ENCODE measurements around the gene GALNT6. TPM values are rescaled to one million over a fixed set of nuclear protein-coding genes. Genes with fewer than 3 reads are reported as not detected.

Gene GALNT6
- polyA plus RNA-seq, 2 of the 4 experiments (the other 2 are of a cell fraction): 3.6 to 4.3 TPM

DNA sequence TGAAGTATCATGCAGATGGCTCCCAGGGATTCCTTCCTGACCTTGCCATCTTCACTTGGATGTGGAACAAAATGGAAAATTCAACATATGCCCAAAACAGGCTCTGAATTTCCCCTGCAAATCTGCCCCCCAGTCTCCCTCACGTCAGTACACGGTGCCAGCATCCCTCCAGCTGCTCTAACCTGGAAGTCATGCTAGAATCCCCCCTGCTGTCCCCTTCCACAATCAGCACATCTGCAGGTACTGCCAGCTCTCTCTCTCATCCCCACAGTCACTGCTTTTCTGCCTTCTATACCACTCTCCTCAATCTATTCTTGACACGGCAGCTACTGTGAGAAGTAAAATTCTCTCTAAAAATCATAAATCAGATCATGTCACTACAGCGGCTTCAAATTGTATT lies 21.6 kb downstream of the GALNT6 start:
- no peak for FAIRE-seq
- POLR2A ChIA-PET: no interaction called here
- H3K4me2 ChIP-seq: no peak overlapping the region

GRCh38 chr12:51368640-51369517 lies 22.3 kb downstream of the GALNT6 start:
- no peak for TF ChIP-seq ZC3H11A (IDR thresholded peaks at IDR 0.05)
- TF ChIP-seq TFCP2L1 (CRISPR knock-in tag; IDR thresholded peaks at IDR 0.05): no peak
- TF ChIP-seq, protein P1, sequence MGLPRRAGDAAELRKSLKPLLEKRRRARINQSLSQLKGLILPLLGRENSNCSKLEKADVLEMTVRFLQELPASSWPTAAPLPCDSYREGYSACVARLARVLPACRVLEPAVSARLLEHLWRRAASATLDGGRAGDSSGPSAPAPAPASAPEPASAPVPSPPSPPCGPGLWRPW (IDR thresholded peaks at IDR 0.05): no peak
- TF ChIP-seq KDM5A (IDR thresholded peaks at IDR 0.05): no peak
- no peak for TF ChIP-seq BHLHE40 (IDR thresholded peaks at IDR 0.05; ENCODE audit: low read depth, low read length)
- TF ChIP-seq RFX5 (IDR thresholded peaks at IDR 0.05): no peak
- no peak for TF ChIP-seq POLR2A (IDR thresholded peaks at IDR 0.05; ENCODE audit: low read length)
- no peak for TF ChIP-seq FOSL2 (IDR thresholded peaks at IDR 0.05)
- no peak for TF ChIP-seq FOSL2 (CRISPR knock-in tag; IDR thresholded peaks at IDR 0.05)
- no peak for TF ChIP-seq FOSB (CRISPR knock-in tag; IDR thresholded peaks at IDR 0.05)
- TF ChIP-seq CEBPB (IDR thresholded peaks at IDR 0.05): no peak
- TF ChIP-seq HOXA7 (CRISPR knock-in tag; IDR thresholded peaks at IDR 0.05): no peak
- TF ChIP-seq, protein P2, sequence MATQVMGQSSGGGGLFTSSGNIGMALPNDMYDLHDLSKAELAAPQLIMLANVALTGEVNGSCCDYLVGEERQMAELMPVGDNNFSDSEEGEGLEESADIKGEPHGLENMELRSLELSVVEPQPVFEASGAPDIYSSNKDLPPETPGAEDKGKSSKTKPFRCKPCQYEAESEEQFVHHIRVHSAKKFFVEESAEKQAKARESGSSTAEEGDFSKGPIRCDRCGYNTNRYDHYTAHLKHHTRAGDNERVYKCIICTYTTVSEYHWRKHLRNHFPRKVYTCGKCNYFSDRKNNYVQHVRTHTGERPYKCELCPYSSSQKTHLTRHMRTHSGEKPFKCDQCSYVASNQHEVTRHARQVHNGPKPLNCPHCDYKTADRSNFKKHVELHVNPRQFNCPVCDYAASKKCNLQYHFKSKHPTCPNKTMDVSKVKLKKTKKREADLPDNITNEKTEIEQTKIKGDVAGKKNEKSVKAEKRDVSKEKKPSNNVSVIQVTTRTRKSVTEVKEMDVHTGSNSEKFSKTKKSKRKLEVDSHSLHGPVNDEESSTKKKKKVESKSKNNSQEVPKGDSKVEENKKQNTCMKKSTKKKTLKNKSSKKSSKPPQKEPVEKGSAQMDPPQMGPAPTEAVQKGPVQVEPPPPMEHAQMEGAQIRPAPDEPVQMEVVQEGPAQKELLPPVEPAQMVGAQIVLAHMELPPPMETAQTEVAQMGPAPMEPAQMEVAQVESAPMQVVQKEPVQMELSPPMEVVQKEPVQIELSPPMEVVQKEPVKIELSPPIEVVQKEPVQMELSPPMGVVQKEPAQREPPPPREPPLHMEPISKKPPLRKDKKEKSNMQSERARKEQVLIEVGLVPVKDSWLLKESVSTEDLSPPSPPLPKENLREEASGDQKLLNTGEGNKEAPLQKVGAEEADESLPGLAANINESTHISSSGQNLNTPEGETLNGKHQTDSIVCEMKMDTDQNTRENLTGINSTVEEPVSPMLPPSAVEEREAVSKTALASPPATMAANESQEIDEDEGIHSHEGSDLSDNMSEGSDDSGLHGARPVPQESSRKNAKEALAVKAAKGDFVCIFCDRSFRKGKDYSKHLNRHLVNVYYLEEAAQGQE (IDR thresholded peaks at IDR 0.05): no peak
- no peak for TF ChIP-seq ATOH8 (CRISPR knock-in tag; IDR thresholded peaks at IDR 0.05; ENCODE audit: low read depth)
- TF ChIP-seq FOXS1 (CRISPR knock-in tag; IDR thresholded peaks at IDR 0.05): no peak
- no peak for TF ChIP-seq HEYL (CRISPR knock-in tag; IDR thresholded peaks at IDR 0.05)
- DNase-seq (ENCODE audit: low read depth in 1 of 2, low spot score in 1 of 2): no peak
- Histone ChIP-seq H3K4me2 (no peak overlapping the region), H3K4me1 (peaks cover 20% of the 10 kb centered on the region), H3K27ac (peak overlapping the region in 1 of 2 experiments; percentile 94; a peak in 3 of 6 replicates), H3K4me3 (no peak overlapping the region), H3K9me3 (no peaks in the 10 kb centered on the region)
- CTCF ChIA-PET: interaction anchor here (1.1 to 2.9 kb wide), 5 partner anchors 13 to 28 kb away, joined by 3 to 9 read pairs (median 6); no protein-coding TSS in a partner anchor
- POLR2A ChIA-PET: no interaction called here
- no peak for FAIRE-seq
- no peak for ATAC-seq
- WGBS (ENCODE audit: missing lambda C conversion rate): 92% methylated on average over 17 of the region's 17 CpGs

More for the DNA sequence above, 21.6 kb downstream of the GALNT6 start:
- WGBS (ENCODE audit: missing lambda C conversion rate): 91% methylated on average over 4 of the region's 4 CpGs
- CTCF ChIA-PET: interaction anchor here (0.8 to 2.4 kb wide), 4 partner anchors 8 to 28 kb away, joined by 3 to 9 read pairs (median 6); no protein-coding TSS in a partner anchor
- Histone ChIP-seq H3K27ac (peak overlapping the region in 1 of 2 experiments; percentile 94; a peak in 3 of 6 replicates), H3K4me1 (peaks cover 20% of the 10 kb centered on the region), H3K4me3 (no peak overlapping the region), H3K9me3 (no peaks in the 10 kb centered on the region)
- ATAC-seq (no peak), DNase-seq (ENCODE audit: low read depth in 1 of 2, low spot score in 1 of 2) (no peak)
- TF ChIP-seq SREBF2 (IDR thresholded peaks at IDR 0.05): no peak
- no peak for TF ChIP-seq NR3C1 (IDR thresholded peaks at IDR 0.05)
- TF ChIP-seq, protein P3, sequence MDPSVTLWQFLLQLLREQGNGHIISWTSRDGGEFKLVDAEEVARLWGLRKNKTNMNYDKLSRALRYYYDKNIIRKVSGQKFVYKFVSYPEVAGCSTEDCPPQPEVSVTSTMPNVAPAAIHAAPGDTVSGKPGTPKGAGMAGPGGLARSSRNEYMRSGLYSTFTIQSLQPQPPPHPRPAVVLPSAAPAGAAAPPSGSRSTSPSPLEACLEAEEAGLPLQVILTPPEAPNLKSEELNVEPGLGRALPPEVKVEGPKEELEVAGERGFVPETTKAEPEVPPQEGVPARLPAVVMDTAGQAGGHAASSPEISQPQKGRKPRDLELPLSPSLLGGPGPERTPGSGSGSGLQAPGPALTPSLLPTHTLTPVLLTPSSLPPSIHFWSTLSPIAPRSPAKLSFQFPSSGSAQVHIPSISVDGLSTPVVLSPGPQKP (IDR thresholded peaks at IDR 0.05; ENCODE audit: low read depth, low read length): no peak
- TF ChIP-seq CBX8 (IDR thresholded peaks at IDR 0.05): no peak
